NOMO-1 (cell line): ENCODE measurements around the gene MYO6.
A peak's percentile ranks its signal among the peaks of the same experiment; 100 is the strongest.

Experiments
- DNase-seq, 2 experiments: peaks; one replicate each; lab custom pipeline; 2025; ENCODE audit not compliant: unreplicated experiment in 2 of 2; lab: John Stamatoyannopoulos, UW

Gene MYO6

DNA sequence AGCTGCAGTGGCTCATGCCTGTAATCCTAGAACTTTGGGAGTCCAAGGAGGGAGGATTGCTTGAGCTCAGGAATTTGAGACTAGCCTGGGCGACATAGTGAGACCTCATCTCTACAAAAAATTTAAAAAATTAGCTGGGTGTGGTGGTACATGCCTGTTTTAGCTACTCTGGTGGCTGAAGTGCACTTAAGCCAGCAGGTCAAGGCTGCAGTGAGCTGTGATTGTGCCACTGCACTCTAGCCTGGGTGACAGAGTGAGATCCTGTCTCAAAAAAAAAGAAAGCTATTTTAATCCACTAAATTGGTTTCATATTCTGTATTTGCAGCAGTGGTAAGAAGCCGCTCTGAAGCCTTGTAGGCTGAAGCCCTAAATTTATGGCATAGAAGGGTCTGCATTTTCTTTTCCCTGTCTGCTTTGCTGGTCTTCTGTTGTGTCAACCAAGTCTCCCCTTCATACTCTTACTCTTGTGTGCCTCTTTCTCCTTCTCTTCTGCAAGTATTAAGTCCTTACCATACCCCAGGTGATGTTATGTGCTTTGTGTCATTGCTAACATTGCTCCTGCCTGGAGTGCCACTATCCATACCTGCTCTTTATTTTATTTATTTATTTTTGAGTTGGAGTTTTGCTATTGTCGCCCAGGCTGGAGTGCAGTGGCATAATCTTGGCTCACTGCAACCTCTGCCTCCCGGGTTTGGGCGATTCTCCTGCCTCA lies 70.9 kb downstream of the MYO6 start:
- DNase-seq: no peak

- DNase-seq: no peak
Observed at GRCh38 chr6:75824160-75824559, 75.1 kb downstream of the MYO6 start.

GRCh38 chr6:75827163-75827562 lies 78.1 kb downstream of the MYO6 start:
- no peak for DNase-seq

- DNase-seq: no peak
Observed at GRCh38 chr6:75830959-75831885, 82.2 kb downstream of the MYO6 start.

DNA sequence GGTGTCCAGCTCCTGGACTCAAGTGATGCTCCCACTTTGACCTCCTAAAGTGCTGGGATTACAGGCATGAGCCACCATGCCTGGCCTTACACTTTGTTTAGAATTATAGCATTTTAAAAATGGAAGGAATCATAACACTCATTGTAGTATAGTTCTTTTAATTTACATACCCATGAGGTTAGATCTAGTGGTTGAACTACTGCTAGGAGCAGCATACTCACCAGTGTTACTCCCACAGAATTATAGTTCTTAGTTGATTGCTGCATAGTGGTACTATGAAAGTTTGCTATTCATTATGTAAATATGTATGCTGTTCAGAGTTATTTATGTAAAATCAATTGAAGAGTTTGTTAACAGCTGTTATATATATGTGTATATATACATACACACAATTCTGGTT lies 85.4 kb downstream of the MYO6 start:
- no peak for DNase-seq

DNA sequence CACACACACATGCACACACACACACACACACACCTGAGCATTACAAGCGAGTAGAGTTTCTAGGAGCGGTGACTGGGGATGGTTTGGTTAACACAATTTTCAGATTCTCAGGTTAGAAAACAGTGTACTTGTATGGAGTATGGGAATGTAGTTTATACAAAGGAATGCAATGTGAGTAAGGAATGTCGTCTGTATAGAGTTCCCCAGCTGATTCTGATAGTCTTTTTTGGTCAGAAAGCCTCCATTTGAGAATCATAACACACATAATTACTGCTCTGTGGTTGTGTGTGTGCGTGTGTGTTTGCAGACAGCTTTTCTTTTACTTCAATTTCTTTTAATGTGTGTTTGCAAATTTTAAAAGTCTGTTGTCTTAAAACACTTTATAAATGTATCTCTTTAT lies 93.2 kb downstream of the MYO6 start:
- DNase-seq: no peak

- no peak for DNase-seq
Observed at GRCh38 chr6:75842732-75843131, 93.7 kb downstream of the MYO6 start.

GRCh38 chr6:75843396-75843795 lies 94.4 kb downstream of the MYO6 start:
- DNase-seq: no peak

DNA sequence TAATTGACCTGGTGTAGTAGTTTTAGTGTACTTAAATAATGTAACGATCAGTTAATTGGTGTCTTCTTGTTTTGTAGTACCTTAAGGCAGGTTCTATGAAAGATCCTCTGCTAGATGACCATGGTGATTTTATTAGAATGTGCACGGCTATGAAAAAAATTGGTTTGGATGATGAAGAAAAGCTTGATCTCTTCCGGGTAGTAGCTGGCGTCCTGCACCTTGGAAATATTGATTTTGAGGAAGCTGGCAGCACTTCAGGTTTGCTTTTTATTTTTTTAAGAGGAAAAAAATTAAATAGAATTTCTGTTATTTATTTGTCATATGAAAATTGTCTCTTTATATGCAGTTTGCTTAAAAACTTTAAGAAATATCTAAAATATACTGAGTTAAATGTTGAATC lies 99.2 kb downstream of the MYO6 start:
- DNase-seq: no peak

DNA sequence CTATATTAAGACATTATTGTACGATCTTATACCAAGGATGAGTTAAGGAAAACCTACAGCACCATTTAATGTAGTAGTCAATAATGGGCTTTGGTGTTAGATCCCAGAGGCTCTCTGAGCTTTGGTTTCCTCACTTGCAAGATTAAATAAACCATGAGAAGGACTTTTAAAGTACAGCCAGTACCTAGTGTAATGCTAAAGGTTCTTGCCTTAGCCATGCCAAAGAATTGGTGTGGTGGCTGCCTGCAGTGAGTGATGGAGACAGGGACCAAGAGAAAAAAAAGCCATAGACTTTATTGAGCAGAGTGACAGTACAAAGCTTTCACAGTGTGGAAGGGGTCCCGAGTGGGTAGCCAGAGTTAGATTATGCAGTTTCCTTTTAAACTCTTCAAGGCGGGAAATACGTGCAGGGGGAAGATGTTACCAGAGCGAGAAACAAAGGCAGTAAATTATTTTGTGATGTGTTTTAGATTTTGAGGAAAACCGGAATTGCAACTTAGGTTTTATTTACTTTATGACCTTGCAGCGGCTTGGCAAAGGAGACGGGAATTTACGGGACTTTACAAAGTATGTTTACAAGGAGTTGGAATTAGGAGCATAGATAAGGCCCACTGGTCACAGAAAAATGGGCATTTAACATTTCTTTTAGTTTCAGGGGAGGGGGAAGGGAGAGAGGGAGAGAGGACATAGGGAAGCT lies 100.4 kb downstream of the MYO6 start:
- DNase-seq: no peak

DNA sequence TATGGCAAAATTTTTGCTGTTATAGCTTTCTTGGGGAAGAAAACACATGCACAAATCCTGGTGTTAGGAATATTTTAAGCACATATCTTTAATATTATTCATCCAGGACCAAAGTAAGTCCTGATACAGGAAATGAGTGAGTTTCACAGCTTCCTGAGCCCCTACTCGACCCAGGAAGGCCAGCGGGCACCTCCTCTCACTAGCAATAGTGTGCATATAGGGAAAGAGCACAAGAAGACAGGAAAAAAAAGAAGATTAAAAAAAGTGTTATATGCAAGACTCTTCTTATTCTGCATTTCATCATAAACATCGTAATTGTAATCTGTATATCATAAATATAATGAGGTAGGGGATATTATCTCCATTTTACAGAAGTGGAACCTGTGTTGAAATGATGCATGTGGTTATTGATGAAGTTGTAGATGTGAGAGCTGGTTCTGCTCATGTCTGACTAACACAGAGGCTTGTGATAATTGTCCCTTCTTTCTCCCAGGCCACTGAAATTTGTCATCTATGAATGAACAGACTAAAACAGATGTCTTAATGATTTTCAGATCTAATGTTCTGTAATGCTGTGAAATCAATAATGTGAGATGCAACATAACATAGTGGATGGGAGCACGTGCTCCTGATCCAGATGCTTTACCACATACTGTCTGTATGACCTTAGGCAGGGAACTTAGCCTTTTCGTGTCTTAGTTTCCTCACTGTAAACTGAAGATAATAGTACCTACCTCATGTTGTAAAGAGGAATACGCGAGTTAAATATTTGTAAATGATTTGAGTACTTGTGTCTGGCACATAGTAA lies 101.2 kb downstream of the MYO6 start:
- peak in 1 of 2 experiments; percentile 48 for DNase-seq

- peak in 1 of 2 experiments; percentile 10 for DNase-seq
Observed at GRCh38 chr6:75852721-75853120, 103.7 kb downstream of the MYO6 start.

- DNase-seq: no peak
Observed at GRCh38 chr6:75853806-75854205, 104.8 kb downstream of the MYO6 start.

DNA sequence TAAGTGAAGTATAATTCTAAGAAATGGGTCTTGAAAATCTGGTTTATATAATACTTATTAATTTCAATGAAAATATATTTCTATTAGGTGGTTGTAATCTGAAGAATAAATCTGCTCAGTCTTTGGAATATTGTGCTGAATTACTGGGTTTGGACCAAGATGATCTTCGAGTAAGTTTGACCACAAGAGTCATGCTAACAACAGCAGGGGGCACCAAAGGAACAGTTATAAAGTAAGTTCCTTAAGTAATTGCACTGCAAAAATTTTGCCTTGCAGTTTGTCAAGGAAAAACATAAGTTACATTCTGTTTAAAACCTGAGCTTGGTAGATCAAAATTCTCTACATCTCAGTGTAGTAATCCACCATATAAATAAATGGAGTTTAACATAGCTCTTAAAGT lies 106.0 kb downstream of the MYO6 start:
- DNase-seq: peak in 1 of 2 experiments; percentile 52

GRCh38 chr6:75856902-75857301 lies 107.9 kb downstream of the MYO6 start:
- no peak for DNase-seq

GRCh38 chr6:75863001-75863400 lies 114.0 kb downstream of the MYO6 start:
- DNase-seq: no peak

DNA sequence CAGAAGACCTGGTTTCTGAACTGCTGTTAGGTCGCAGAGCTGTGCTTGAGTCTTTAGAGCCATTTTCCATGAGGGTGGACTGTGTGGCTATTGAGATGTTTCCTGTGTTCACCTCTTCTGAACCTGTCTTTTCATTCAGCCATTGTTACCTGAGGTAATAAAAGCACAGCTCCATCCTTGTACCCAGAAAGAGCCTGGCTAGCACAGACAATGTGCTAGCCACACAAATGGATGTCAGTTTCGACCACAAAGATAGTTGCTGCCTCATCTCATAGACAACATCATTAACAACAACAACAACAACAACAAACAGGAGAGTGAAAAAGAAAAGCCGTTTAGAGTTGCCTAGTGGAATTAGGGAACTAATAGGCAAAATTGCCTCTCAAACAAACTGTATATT lies 114.7 kb downstream of the MYO6 start:
- no peak for DNase-seq

DNA sequence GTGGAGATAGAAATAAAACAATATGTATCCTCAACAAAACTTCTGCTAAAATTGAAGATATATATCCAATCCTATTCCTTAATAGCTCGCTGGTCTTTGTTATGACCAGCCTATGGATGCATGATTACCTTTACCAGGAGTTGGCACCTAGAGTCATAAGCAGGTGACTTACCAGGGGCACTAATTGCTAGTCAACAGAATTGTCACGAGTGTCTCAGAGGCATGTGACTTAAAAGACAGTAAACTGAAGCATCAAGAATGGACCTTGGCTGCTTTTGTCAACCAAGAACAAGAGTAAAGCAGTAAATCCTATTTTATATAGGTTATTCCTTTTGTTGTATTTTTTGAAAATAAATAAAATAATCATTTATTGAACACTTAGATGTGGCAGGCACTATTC lies 115.4 kb downstream of the MYO6 start:
- DNase-seq: no peak

- no peak for DNase-seq
Observed at GRCh38 chr6:75870389-75870788, 121.3 kb downstream of the MYO6 start.

GRCh38 chr6:75874224-75874623 lies 125.2 kb downstream of the MYO6 start:
- no peak for DNase-seq

DNA sequence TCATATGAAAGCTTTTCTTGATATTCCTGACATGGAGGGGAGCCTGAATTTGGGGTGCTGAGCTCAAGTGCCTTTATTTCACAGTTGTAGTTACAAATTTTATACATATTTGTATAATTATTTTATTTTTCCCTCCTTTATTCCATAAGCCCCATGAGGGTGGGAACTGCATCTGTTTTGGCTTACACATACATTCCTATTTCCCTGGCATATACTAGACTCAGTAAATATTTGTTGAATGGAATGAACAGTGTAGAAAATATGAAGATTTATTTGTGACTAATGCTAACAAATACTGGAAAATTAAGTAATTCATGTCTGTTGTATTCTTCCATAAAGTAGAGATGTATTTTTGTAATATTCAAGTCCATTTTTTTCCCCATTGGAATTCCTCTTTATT lies 127.1 kb downstream of the MYO6 start:
- DNase-seq: no peak
